Stimulated activated memory B cell treated with anti-CD40 and anti-IgM and Interleukin-4, amounts not matched to agents 10 μg/mL and 1 μg/mL and 100 μg/mL, for 72 hours (primary cell): ENCODE results near the gene PIK3CA.

Experiments used
- ATAC-seq: fragments of 150-1000 bp; cut with Tn5 transposase; 2 replicates; pipeline ENCODE4 v1.10.0; 2021
- H3K27ac Mint-ChIP-seq: one replicate; pipeline ENCODE4 v1.8.0; 2022; ENCODE audit warnings: mild to moderate bottlenecking, mixed read lengths
- H3K27me3 Mint-ChIP-seq: one replicate; pipeline ENCODE4 v1.8.0; 2022; ENCODE audit warnings: mixed read lengths
- H3K36me3 Mint-ChIP-seq: one replicate; pipeline ENCODE4 v1.8.0; 2022; ENCODE audit warnings: mixed read lengths
- H3K4me1 Mint-ChIP-seq: one replicate; pipeline ENCODE4 v1.8.0; 2022; ENCODE audit warnings: mixed read lengths
- H3K4me3 Mint-ChIP-seq: one replicate; pipeline ENCODE4 v1.8.0; 2022; ENCODE audit warnings: mild to moderate bottlenecking, moderate library complexity, mixed read lengths
- H3K9me3 Mint-ChIP-seq: one replicate; pipeline ENCODE4 v1.8.0; 2022; ENCODE audit warnings: mixed read lengths

PIK3CA gene

DNA sequence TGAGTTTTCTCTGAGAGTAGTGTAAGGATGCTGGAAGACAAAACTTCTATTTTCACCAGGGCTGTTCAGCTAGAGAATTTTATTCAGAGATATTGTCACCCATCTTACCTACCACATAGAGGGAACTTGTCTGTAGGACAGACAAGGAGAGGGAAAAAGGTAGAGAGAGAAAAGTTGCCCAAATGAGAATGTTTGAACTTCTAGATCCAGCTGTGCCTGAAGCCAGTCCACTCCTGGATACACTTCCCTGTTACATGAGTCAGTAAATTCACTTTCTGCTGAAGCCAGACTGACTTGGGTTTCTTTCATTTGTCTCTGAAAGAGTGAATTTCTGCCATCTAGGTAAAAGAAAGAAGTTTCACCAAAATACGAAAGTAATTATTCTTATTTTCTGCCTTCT is 130.0 kb downstream of the PIK3CA start:
- H3K9me3 Mint-ChIP-seq: no peaks in the 10 kb centered on the region
- no peak overlapping the region for H3K27ac Mint-ChIP-seq
- H3K4me3 Mint-ChIP-seq: no peak overlapping the region
- H3K4me1 Mint-ChIP-seq: no peaks in the 10 kb centered on the region
- no peak for ATAC-seq
- H3K36me3 Mint-ChIP-seq: no peaks in the 10 kb centered on the region
- peaks cover 8% of the 10 kb centered on the region for H3K27me3 Mint-ChIP-seq

DNA sequence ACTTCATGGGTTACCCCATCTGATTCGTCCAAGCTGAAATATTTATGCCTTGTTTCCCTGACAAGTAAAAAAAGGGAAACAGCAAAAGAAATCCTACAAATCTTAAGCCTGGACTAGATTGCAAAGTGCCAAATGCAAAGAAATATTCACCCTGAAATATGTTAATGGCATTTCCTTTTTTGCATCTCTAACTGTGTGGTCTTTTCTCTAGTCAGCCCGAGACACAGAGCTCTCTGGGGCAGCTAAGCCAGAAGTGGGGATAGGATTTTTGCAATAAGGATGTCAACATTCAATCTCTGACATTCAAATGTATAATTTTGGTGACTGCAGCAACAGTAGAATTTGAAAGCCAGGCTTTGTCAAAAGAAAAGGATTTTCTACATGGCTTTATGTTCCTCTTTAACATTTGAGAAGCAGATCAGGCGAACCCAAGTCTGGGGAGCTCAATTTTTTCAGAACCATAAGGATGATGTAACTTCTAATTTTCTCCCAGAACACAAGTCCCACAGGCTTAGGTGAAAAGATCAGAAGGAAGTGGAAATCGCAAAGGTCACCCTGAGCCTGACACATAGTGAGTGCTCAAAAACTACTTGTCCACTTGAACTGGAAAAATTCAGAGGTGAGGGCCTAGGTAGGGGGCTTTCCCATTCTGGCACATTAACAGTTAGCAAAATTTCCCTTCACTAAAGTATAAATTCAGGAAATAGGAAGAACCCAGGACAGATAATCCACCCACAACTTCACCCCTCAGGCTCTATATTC is 131.0 kb downstream of the PIK3CA start:
- no peak for ATAC-seq
- H3K27ac Mint-ChIP-seq: no peak overlapping the region
- no peak overlapping the region for H3K4me3 Mint-ChIP-seq
- H3K27me3 Mint-ChIP-seq: peaks cover 11% of the 10 kb centered on the region
- H3K9me3 Mint-ChIP-seq: no peaks in the 10 kb centered on the region
- H3K4me1 Mint-ChIP-seq: no peaks in the 10 kb centered on the region
- H3K36me3 Mint-ChIP-seq: no peaks in the 10 kb centered on the region

DNA sequence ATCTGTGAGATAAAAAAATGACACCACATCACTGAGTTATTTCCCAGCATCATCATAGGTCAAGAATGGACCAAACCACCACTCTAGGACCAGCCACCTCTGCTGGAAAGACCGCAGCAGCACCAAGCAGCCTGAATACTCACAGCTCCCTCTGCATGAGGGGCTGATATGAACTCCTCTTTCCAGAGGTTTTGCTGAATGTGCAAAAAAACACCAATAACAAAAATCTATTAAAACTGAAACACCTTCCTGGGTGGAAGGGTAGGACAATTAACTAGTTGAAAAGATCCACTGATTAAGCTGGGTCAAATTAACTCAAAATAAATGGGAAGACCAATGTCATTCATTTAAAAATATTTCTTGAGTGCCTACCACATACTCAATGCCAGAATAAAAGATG is 131.7 kb downstream of the PIK3CA start:
- H3K4me3 Mint-ChIP-seq: no peak overlapping the region
- ATAC-seq: no peak
- no peaks in the 10 kb centered on the region for H3K9me3 Mint-ChIP-seq
- no peaks in the 10 kb centered on the region for H3K36me3 Mint-ChIP-seq
- peaks cover 11% of the 10 kb centered on the region for H3K27me3 Mint-ChIP-seq
- H3K27ac Mint-ChIP-seq: no peak overlapping the region
- no peaks in the 10 kb centered on the region for H3K4me1 Mint-ChIP-seq

DNA sequence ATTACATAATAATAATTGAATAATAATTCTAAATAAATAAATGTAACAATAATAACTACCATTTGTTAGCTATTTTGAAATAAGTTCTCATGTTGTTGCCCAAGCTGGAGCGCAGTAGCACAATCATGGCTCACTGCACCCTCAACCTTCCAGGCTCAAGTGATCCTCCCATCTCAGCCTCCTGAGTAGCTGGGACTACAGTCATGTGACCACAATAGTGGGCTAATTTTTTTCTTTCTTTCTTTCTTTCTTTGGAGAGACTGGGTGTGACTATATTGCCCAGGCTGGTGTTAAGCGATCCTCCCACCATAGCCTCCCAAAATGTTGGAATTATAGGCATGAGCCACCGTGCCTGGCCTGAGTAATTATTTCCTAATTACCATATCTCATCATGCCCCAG is 133.7 kb downstream of the PIK3CA start:
- Mint-ChIP-seq H3K36me3 (no peaks in the 10 kb centered on the region), H3K27me3 (peaks cover 11% of the 10 kb centered on the region), H3K4me1 (no peaks in the 10 kb centered on the region), H3K27ac (no peak overlapping the region), H3K9me3 (no peaks in the 10 kb centered on the region), H3K4me3 (no peak overlapping the region)
- ATAC-seq: no peak

DNA sequence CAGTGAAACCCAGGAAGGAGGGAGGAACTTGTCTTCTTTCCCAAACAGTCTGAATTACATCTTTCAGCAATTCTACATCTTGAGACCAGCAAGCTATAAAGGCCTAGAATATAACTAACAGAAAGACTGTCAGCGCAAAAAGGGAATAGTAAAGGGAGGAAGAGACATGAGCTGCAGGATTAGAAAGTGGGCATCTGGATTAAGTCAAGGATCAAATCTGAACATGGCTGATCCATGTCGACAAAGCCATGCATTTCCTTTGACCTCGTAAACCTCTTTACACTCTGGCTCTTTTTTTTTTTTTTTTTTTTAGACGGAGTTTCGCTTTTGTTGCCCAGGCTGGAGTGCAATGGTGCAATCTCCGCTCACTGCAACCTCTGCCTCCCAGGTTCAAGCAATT is 138.2 kb downstream of the PIK3CA start:
- no peak overlapping the region for H3K4me3 Mint-ChIP-seq

DNA sequence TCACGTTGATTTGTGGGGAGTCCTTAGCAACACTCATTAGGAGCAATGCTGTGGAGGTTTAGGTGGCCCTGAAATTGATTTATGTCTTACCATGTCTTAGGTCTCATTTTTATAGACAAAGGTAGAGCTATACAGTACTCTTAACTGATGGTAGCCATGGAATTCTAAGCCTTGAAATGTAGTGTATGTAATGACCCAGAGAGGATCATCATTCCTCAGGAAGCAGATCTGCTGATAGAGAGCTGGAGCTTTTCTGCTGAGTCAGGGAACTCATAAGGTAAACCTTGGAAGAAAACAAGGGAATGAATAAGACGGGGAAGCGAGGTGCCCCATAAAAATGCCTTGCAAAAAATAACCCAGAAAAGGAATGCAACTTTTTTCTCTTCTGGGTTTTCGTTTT is 140.7 kb downstream of the PIK3CA start:
- Mint-ChIP-seq H3K27me3 (no peaks in the 10 kb centered on the region), H3K36me3 (no peaks in the 10 kb centered on the region), H3K9me3 (no peaks in the 10 kb centered on the region), H3K27ac (no peak overlapping the region), H3K4me1 (no peaks in the 10 kb centered on the region), H3K4me3 (no peak overlapping the region)
- ATAC-seq: no peak

More for the DNA sequence above, 138.2 kb downstream of the PIK3CA start:
- H3K36me3 Mint-ChIP-seq: no peaks in the 10 kb centered on the region
- no peak overlapping the region for H3K27ac Mint-ChIP-seq
- no peaks in the 10 kb centered on the region for H3K9me3 Mint-ChIP-seq
- ATAC-seq: no peak
- no peaks in the 10 kb centered on the region for H3K4me1 Mint-ChIP-seq
- peaks cover 11% of the 10 kb centered on the region for H3K27me3 Mint-ChIP-seq

DNA sequence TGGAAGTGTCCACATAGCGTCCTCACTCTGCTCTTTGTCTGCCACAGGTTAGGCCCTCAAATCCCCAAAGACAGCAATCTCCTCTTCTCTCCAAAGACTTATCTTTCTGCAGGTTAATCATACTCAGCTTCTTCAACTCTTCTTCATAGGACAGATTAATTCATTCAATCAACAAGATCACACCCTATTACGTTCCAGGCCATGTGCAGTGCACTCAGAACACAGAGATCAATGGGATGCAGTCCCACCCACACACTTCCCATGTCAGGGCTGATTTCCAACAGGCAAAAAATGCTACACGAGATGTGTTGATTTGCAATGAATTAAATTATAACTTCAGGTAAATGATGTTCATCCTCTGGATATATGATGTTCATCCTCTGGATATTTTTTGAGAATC is 141.1 kb downstream of the PIK3CA start:
- Mint-ChIP-seq H3K27me3 (no peaks in the 10 kb centered on the region), H3K27ac (no peak overlapping the region), H3K4me3 (no peak overlapping the region), H3K9me3 (no peaks in the 10 kb centered on the region), H3K36me3 (no peaks in the 10 kb centered on the region), H3K4me1 (no peaks in the 10 kb centered on the region)
- no peak for ATAC-seq
